ENCODE data around the gene ZDHHC12. TPM values are rescaled to one million over a fixed set of nuclear protein-coding genes. Genes with fewer than 3 reads are reported as not detected.

ZDHHC12 gene
- total and polyA plus RNA-seq, 2 donors (not counting 3 experiments of a cell fraction or from before 2014, with no cell fraction given) = 28.8 to 62.0 TPM

- H3K4me2 ChIP-seq (ENCODE audit: insufficient read depth, low read length) = no peak overlapping the region
- no peaks in the 10 kb centered on the region for H3K9me3 ChIP-seq (replicated peaks; ENCODE audit: control insufficient read depth, insufficient read depth, low read length)
- intact Hi-C loops (cut with micrococcal nuclease) = loop anchor here (1.0 to 5.0 kb wide), 5 partner anchors 13 to 137 kb away; partner anchors contain the start of genes DYNC2I2, PKN3, SPTAN1 and ZDHHC12
- ChIA-PET POLR2A (interaction anchor here (0.9 kb wide), 1 partner anchor 137 kb away, joined by 3 read pairs; the partner anchor contains the start of gene SPTAN1), CTCF (interaction anchor here (1.8 to 2.0 kb wide), 2 partner anchors 11 to 13 kb away, joined by 6 to 8 read pairs; partner anchors contain the start of gene PKN3)
- H3K4me3 ChIP-seq (replicated peaks in 1 of 3; ENCODE audit: insufficient read depth in 1 of 3, low read depth in 1 of 3, low read length in 3 of 3) = peak overlapping the region; percentile 34 to 79 (median 47)
- no peaks in the 10 kb centered on the region for H3K9me1 ChIP-seq (replicated peaks; ENCODE audit: control insufficient read depth, extremely low read depth, insufficient read depth, low read length)
- dilution Hi-C loops (cut with MboI; ENCODE audit: extremely low pct_ligation_motif_present, low sequenced_read_pairs) = no loop called here
- H3K27me3 ChIP-seq (ENCODE audit: control insufficient read depth in 2 of 2, insufficient read depth in 2 of 2, low read length in 2 of 2) = no peaks in the 10 kb centered on the region
- no peak for FAIRE-seq
- H3K9ac ChIP-seq (replicated peaks; ENCODE audit: extremely low read depth, insufficient read depth, low read length) = peak overlapping the region; percentile 66
- TF ChIP-seq CTCF (IDR thresholded peaks at IDR 0.05; ENCODE audit: extremely low read depth in 1 of 2, insufficient read depth in 1 of 2, low read depth in 1 of 2, low read length in 2 of 2) (no peak), EZH2 (IDR thresholded peaks at IDR 0.05; ENCODE audit: borderline replicate concordance, low read depth, low read length, severe bottlenecking) (no peak), FOS (IDR thresholded peaks at IDR 0.05; ENCODE audit: borderline replicate concordance, insufficient read depth, low read length) (no peak), JUN (IDR thresholded peaks at IDR 0.05; ENCODE audit: borderline replicate concordance, insufficient read depth, insufficient read length, low read depth) (no peak), MYC (IDR thresholded peaks at IDR 0.05; ENCODE audit: low read depth, low read length) (no peak), POLR2A (IDR thresholded peaks at IDR 0.05; ENCODE audit: low read depth, low read length) (no peak), GATA2 (IDR thresholded peaks at IDR 0.05; ENCODE audit: insufficient read depth, insufficient read length, low read depth, low read length) (no peak), POLR2AphosphoS5 (IDR thresholded peaks at IDR 0.05; ENCODE audit: insufficient read depth, low read depth, low read length) (peak; percentile 6)
- DNase-seq (ENCODE audit: low read depth, low spot score) = no peak
- H4K20me1 ChIP-seq (replicated peaks; ENCODE audit: control insufficient read depth, extremely low read depth, insufficient read depth, low read length) = peaks cover 5% of the 10 kb centered on the region
- no TSS peak for BruUV-seq (replicated peaks)
- H2AFZ ChIP-seq (ENCODE audit: low read depth, low read length) = no peak overlapping the region
- H3K27ac ChIP-seq (ENCODE audit: insufficient read depth, low read depth, low read length) = peak overlapping the region; percentile 54
- H3K4me1 ChIP-seq (ENCODE audit: control insufficient read depth, extremely low read depth, insufficient read depth, low read length) = peaks cover 18% of the 10 kb centered on the region
- H3K79me2 ChIP-seq (ENCODE audit: control insufficient read depth, insufficient read depth, low read length) = peaks cover 50% of the 10 kb centered on the region
- peaks cover 16 to 17% of the 10 kb centered on the region in 2 experiments for H3K36me3 ChIP-seq (ENCODE audit: control insufficient read depth in 2 of 2, extremely low read depth in 1 of 2, insufficient read depth in 2 of 2, low read length in 2 of 2)
These were observed 34.6 kb downstream of the ZDHHC12 start for GRCh38 chr9:128689293-128689774.
